Sciatic nerve (tissue), 2 donors: Measurements from ENCODE around the gene MYH7. TPM values are rescaled to one million over a fixed set of nuclear protein-coding genes. Genes with fewer than 3 reads are reported as not detected.

ENCODE experiments used
- ATAC-seq: fragments of 200-7000 bp; cut with Tn5 transposase; one replicate; pipeline ENCODE4 v1.9.1; 2020; ENCODE audit warnings: mild to moderate bottlenecking, moderate library complexity
- DNase-seq: peaks from one replicate; pipeline ENCODE4 v3.0.0-alpha.2; 2020; ENCODE audit warnings: low spot score
- intact Hi-C: fragments of 100-400 bp; cut with DNase I; formaldehyde crosslinking; loops from one replicate; pipeline ENCODE4 v1.14.2; 2022
- total RNA-seq: library from RNA; stranded (reverse); fragmentation: NEBNext Ultra II Directional; extraction: Animal tissue kit (Norgen Biotek cat#: 25700); gene quantifications from one replicate; pipeline ENCODE4 v1.2.1, GENCODE V29; 2021
- donor health status: DM: no; HTN: no; CAD: no.
- donor health status: DM: no; HTN: no; CAD: no.

Gene MYH7
- total RNA-seq, 1 donor from 2014 or later, result 0.18 TPM

GRCh38 chr14:23414906-23415820 is 20.3 kb downstream of the MYH7 start:
- DNase-seq, result no peak
- no peak for ATAC-seq
- intact Hi-C loops, result no loop called here

- intact Hi-C loops, result no loop called here
- DNase-seq, result no peak
- ATAC-seq, result no peak
These were observed 21.2 kb downstream of the MYH7 start for GRCh38 chr14:23414254-23414653.

GRCh38 chr14:23413681-23414080 is 21.8 kb downstream of the MYH7 start:
- DNase-seq (no peak), ATAC-seq (no peak)
- intact Hi-C loops, result no loop called here

- no peak for ATAC-seq
- intact Hi-C loops, result no loop called here
- no peak for DNase-seq
These were observed 23.6 kb downstream of the MYH7 start for GRCh38 chr14:23411563-23412525.

- no peak for ATAC-seq
- no peak for DNase-seq
- intact Hi-C loops, result no loop called here
These were observed 25.4 kb downstream of the MYH7 start for GRCh38 chr14:23409966-23410635.

- intact Hi-C loops, result no loop called here
- ATAC-seq (no peak), DNase-seq (no peak)
These were observed 26.0 kb downstream of the MYH7 start for GRCh38 chr14:23409475-23409874.

GRCh38 chr14:23408307-23408630 is 27.2 kb downstream of the MYH7 start:
- ATAC-seq, result no peak
- intact Hi-C loops, result no loop called here
- DNase-seq, result no peak

GRCh38 chr14:23407516-23408306 is 27.7 kb downstream of the MYH7 start, which contains the start of gene MYH6:
Gene MYH6, minus strand, starts transcription at chr14:23408273. Its CDS starts 1,050 bp downstream, at chr14:23407223.
- intact Hi-C loops, result no loop called here
- no peak for ATAC-seq
- DNase-seq, result no peak

- no peak for ATAC-seq
- intact Hi-C loops, result no loop called here
These were observed 28.6 kb downstream of the MYH7 start for GRCh38 chr14:23406725-23407355.

GRCh38 chr14:23406244-23406643 is 29.2 kb downstream of the MYH7 start:
- ATAC-seq, result no peak
- no peak for DNase-seq
- intact Hi-C loops, result no loop called here

More at GRCh38 chr14:23406725-23407355, 28.6 kb downstream of the MYH7 start:
- no peak for DNase-seq

- intact Hi-C loops, result no loop called here
- ATAC-seq (no peak), DNase-seq (no peak)
These were observed 29.9 kb downstream of the MYH7 start for GRCh38 chr14:23405516-23406025.

GRCh38 chr14:23405096-23405495 is 30.4 kb downstream of the MYH7 start:
- DNase-seq (no peak), ATAC-seq (no peak)
- intact Hi-C loops, result no loop called here

GRCh38 chr14:23404331-23404900 is 31.0 kb downstream of the MYH7 start:
- intact Hi-C loops, result no loop called here
- ATAC-seq (no peak), DNase-seq (no peak)

GRCh38 chr14:23403908-23404307 is 31.6 kb downstream of the MYH7 start:
- ATAC-seq (no peak), DNase-seq (no peak)
- intact Hi-C loops, result no loop called here

- ATAC-seq, result no peak
- DNase-seq, result no peak
- intact Hi-C loops, result no loop called here
These were observed 32.4 kb downstream of the MYH7 start for GRCh38 chr14:23403139-23403438.

GRCh38 chr14:23402296-23403138 is 32.9 kb downstream of the MYH7 start:
- ATAC-seq, result no peak
- DNase-seq, result no peak
- intact Hi-C loops, result no loop called here

GRCh38 chr14:23401291-23401690 is 34.2 kb downstream of the MYH7 start:
- ATAC-seq (no peak), DNase-seq (no peak)
- intact Hi-C loops, result no loop called here
